Activated CD8-positive, alpha-beta T cell treated with anti-CD3 and anti-CD28 coated beads for 36 hours (primary cell): ENCODE data around the gene ANKFN1. TPM values are rescaled to one million over a fixed set of nuclear protein-coding genes. Genes with fewer than 3 reads are reported as not detected.

Experiments
- ATAC-seq: fragments of 200-7000 bp; cut with Tn5 transposase; one replicate; pipeline ENCODE4 v1.10.0; 2021; ENCODE audit warnings: mild to moderate bottlenecking, moderate library complexity
- CTCF ChIA-PET: fragments of 350-600 bp; sonication (Branson Sonifier 250); formaldehyde crosslinking; loops from one replicate; lab custom pipeline; 2021; ENCODE audit warnings: antibody characterized with exemption; lab: Charles Lee
- POLR2A ChIA-PET: fragments of 350-600 bp; sonication (Branson Sonifier 250); formaldehyde crosslinking; loops from one replicate; lab custom pipeline; 2021; ENCODE audit warnings: antibody characterized with exemption; lab: Charles Lee
- DNase-seq: peaks from one replicate; pipeline ENCODE4 v3.0.0-alpha.2; 2020
- H3K27ac Mint-ChIP-seq: one replicate; pipeline ENCODE4 v1.8.0; 2021; ENCODE audit warnings: mild to moderate bottlenecking, mixed read lengths
- H3K27me3 Mint-ChIP-seq: one replicate; pipeline ENCODE4 v1.8.0; 2021; ENCODE audit warnings: mixed read lengths
- H3K36me3 Mint-ChIP-seq: one replicate; pipeline ENCODE4 v1.8.0; 2021; ENCODE audit warnings: low read depth, mixed read lengths
- H3K4me1 Mint-ChIP-seq: one replicate; pipeline ENCODE4 v1.8.0; 2021; ENCODE audit warnings: low read depth, mixed read lengths
- H3K4me3 Mint-ChIP-seq: one replicate; pipeline ENCODE4 v1.8.0; 2021; ENCODE audit warnings: mild to moderate bottlenecking, moderate library complexity, mixed read lengths
- H3K9me3 Mint-ChIP-seq: one replicate; pipeline ENCODE4 v1.8.0; 2021; ENCODE audit warnings: mixed read lengths
- intact Hi-C: fragments of 100-400 bp; cut with micrococcal nuclease; formaldehyde crosslinking; loops from one replicate; pipeline ENCODE4 v1.10.0; 2022
- total RNA-seq, 2 experiments: library from RNA; stranded (reverse); gene quantifications; one replicate each; pipeline ENCODE4 v1.2.3, GENCODE V29; 2021
- TF ChIP-seq, protein P1 (sequence below): fragments of 200-600 bp; IDR thresholded peaks from one replicate; pipeline ENCODE4 v1.8.0; 2022; ENCODE audit warnings: antibody characterized with exemption, mild to moderate bottlenecking

Gene ANKFN1
- total RNA-seq, 2 experiments from 2014 or later, result not detected

DNA sequence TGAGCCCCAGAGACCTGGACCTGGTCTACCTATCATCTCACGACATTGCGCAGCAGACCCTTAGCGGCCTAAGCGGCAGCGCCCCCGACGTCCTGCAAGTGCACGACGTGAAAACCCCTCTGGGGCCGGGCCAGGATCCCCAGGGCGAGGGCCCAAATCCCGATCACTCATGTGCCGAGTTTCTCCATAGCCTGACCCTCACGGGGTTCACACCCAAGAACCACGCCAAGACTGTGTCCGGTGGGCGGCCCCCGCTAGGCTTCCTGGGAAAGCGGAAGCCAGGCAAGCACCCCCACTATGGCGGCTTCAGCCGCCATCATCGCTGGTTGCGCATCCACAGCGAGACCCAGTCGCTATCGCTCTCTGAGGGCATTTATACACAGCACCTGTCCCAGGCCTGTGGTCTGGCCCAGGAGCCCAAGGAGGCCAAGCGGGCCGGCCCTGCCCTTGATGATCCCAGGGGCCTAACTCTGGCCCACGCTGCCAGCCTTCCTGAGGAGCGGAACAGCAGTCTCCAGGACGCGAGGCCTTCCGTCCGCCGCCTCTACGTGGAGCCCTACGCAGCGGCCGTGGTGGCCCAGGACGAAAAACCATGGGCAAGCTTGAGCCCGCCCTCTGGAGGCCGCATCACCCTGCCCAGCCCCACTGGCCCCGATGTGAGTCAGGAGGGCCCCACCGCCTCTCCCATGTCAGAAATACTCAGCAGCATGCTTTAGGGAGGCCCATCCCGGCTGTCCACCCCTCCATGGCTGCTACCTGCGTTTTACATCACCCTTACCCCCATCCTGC is 357.5 kb downstream of the ANKFN1 start:
- Mint-ChIP-seq H3K4me3 (no peak overlapping the region), H3K4me1 (no peaks in the 10 kb centered on the region), H3K36me3 (no peaks in the 10 kb centered on the region), H3K27ac (no peak overlapping the region), H3K27me3 (peaks cover 2% of the 10 kb centered on the region), H3K9me3 (no peaks in the 10 kb centered on the region)
- POLR2A ChIA-PET, result no interaction called here
- CTCF ChIA-PET, result interaction anchor here (1.0 to 1.6 kb wide), 3 partner anchors 8 to 15 kb away, joined by 3 to 5 read pairs (median 3); no protein-coding TSS in a partner anchor
- TF ChIP-seq, protein P1, sequence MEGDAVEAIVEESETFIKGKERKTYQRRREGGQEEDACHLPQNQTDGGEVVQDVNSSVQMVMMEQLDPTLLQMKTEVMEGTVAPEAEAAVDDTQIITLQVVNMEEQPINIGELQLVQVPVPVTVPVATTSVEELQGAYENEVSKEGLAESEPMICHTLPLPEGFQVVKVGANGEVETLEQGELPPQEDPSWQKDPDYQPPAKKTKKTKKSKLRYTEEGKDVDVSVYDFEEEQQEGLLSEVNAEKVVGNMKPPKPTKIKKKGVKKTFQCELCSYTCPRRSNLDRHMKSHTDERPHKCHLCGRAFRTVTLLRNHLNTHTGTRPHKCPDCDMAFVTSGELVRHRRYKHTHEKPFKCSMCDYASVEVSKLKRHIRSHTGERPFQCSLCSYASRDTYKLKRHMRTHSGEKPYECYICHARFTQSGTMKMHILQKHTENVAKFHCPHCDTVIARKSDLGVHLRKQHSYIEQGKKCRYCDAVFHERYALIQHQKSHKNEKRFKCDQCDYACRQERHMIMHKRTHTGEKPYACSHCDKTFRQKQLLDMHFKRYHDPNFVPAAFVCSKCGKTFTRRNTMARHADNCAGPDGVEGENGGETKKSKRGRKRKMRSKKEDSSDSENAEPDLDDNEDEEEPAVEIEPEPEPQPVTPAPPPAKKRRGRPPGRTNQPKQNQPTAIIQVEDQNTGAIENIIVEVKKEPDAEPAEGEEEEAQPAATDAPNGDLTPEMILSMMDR, result no peak
- intact Hi-C loops, result no loop called here
- ATAC-seq (no peak), DNase-seq (no peak)

DNA sequence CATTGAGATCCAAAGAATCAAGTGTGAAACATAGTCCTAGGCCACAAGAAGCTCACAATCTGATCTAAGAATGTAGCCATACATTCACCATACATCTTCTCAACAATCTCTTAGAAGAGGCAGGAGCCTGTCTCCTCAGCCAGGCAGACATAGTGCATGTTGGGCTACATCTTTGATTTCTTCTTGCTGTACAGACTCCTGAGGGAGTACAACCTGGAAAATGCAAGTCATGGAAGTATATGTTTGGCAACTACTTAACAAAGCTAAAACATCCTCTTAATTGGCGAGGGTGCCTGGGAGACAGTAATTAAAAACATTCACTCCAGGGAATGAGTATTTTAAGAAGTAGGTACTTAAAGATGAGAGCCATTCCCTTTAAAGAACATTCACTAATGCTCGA is 361.0 kb downstream of the ANKFN1 start:
- CTCF ChIA-PET, result interaction anchor here (0.7 to 1.4 kb wide), 3 partner anchors 14 to 202 kb away, joined by 3 to 5 read pairs (median 3); no protein-coding TSS in a partner anchor
- DNase-seq (no peak), ATAC-seq (no peak)
- H3K27me3 Mint-ChIP-seq, result peaks cover 1% of the 10 kb centered on the region
- POLR2A ChIA-PET, result no interaction called here
- H3K9me3 Mint-ChIP-seq, result no peaks in the 10 kb centered on the region
- intact Hi-C loops, result no loop called here
- no peaks in the 10 kb centered on the region for H3K36me3 Mint-ChIP-seq
- H3K27ac Mint-ChIP-seq, result no peak overlapping the region
- no peak overlapping the region for H3K4me3 Mint-ChIP-seq
- no peaks in the 10 kb centered on the region for H3K4me1 Mint-ChIP-seq
- TF ChIP-seq, protein P1, result no peak

DNA sequence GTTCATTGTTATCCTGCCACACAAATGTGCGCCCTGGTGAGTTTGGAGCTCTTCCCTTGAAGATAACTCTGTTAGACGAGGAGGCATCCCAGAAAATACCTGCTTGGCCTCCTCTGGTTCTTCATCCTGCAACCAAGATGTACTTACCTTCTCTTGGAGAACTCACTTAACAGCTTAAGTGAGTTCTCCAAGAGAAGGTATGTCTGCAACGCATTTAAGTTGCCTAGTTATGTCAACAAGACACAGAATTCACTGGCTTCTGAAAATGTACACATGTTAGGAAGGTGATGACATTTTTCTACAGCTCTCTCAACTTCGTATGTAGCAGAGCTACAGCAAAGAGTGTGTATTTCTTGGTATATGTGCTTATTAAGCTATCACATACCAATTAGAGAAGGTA is 361.6 kb downstream of the ANKFN1 start:
- no peaks in the 10 kb centered on the region for H3K36me3 Mint-ChIP-seq
- no peaks in the 10 kb centered on the region for H3K4me1 Mint-ChIP-seq
- peaks cover 3% of the 10 kb centered on the region for H3K27me3 Mint-ChIP-seq
- no peak for DNase-seq
- H3K4me3 Mint-ChIP-seq, result no peak overlapping the region
- no peak overlapping the region for H3K27ac Mint-ChIP-seq
- CTCF ChIA-PET, result interaction anchor here (0.7 kb wide), 1 partner anchor 201 kb away, joined by 3 read pairs; no protein-coding TSS in a partner anchor
- POLR2A ChIA-PET, result no interaction called here
- intact Hi-C loops, result no loop called here
- ATAC-seq, result no peak
- no peaks in the 10 kb centered on the region for H3K9me3 Mint-ChIP-seq
- TF ChIP-seq, protein P1, result no peak

DNA sequence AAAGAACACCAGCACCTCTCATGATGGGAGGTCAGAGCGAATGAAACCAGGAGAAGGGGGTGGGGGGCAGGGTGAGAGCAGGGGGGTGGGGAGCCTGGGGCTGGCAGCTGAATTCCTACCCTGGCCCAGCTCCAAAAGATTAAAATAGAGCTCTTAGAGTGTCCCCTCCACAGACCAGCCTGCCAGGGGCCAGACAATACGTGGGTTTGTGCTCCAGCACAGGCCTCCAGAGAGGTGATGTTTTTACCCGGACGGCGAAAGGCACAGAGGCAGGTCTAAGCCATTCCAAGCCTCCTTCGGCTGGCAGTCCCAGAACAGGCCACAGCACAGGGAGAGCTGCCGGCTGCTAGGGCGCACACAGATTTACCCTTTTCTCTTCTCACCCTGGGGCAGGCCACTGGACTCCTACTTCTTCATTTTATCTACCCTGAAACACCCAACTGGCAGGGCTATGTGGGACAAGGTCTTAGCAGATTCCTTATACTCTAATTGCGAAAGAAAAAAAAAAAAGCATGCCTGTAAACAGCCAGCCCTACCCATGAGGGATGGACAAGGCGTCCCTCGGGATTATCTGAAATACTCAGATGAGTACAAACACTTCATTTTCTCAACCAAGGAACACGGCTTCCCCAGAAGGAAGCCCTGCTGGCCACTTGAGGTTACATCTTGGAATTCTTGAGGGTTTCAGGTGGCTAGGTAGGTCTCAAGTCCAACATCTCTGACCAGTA is 368.3 kb downstream of the ANKFN1 start:
- intact Hi-C loops, result no loop called here
- Mint-ChIP-seq H3K36me3 (no peaks in the 10 kb centered on the region), H3K4me3 (no peak overlapping the region), H3K4me1 (no peaks in the 10 kb centered on the region), H3K27ac (no peak overlapping the region), H3K27me3 (peaks cover 6% of the 10 kb centered on the region), H3K9me3 (no peaks in the 10 kb centered on the region)
- ChIA-PET CTCF (no interaction called here), POLR2A (no interaction called here)
- ATAC-seq (no peak), DNase-seq (no peak)
- TF ChIP-seq, protein P1, result no peak

DNA sequence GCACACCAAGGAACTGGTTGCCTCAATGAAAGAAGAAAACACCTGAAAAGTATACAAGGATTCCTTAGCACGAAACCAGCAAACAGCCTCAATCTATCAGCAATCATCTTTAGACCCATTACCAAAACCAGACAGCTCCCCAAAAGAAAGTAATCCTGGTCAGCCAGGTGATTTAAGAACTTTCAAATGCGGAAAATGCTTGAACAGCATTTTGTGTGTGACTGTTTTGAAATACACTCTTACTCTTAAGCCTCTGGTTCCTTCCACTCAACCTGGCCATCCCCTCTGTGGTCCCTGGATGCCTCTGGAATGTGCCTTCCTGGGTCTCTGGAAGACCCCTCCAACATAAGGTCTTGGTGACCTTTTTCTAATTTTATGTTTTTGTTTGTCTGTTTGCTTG is 369.8 kb downstream of the ANKFN1 start:
- Mint-ChIP-seq H3K4me3 (no peak overlapping the region), H3K36me3 (no peaks in the 10 kb centered on the region), H3K27me3 (peaks cover 6% of the 10 kb centered on the region), H3K9me3 (no peaks in the 10 kb centered on the region), H3K4me1 (no peaks in the 10 kb centered on the region), H3K27ac (no peak overlapping the region)
- ChIA-PET POLR2A (no interaction called here), CTCF (no interaction called here)
- ATAC-seq, result no peak
- no peak for DNase-seq
- intact Hi-C loops, result no loop called here
- TF ChIP-seq, protein P1, result no peak
